Measurements from ENCODE around the gene FAM222A. TPM values are rescaled to one million over a fixed set of nuclear protein-coding genes. Genes with fewer than 3 reads are reported as not detected.

Gene FAM222A
- polyA plus RNA-seq, 1 donor: 9.8 TPM

- DNase-seq (ENCODE audit: low read depth): no peak
These were observed 45.1 kb downstream of the FAM222A start for GRCh38 chr12:109758426-109759420.

- DNase-seq (ENCODE audit: low read depth): no peak
These were observed 46.0 kb downstream of the FAM222A start for GRCh38 chr12:109759595-109759994.

- DNase-seq (ENCODE audit: low read depth): no peak
These were observed 46.7 kb downstream of the FAM222A start for GRCh38 chr12:109760031-109760929.

- DNase-seq (ENCODE audit: low read depth): no peak
These were observed 47.6 kb downstream of the FAM222A start for GRCh38 chr12:109760930-109761921.

GRCh38 chr12:109762071-109762672 lies 48.5 kb downstream of the FAM222A start:
- no peak for DNase-seq (ENCODE audit: low read depth)

GRCh38 chr12:109762673-109763191 lies 49.1 kb downstream of the FAM222A start:
- DNase-seq (ENCODE audit: low read depth): no peak

GRCh38 chr12:109763201-109763841 lies 49.7 kb downstream of the FAM222A start:
- DNase-seq (ENCODE audit: low read depth): no peak

GRCh38 chr12:109764123-109764522 lies 50.5 kb downstream of the FAM222A start:
- DNase-seq (ENCODE audit: low read depth): no peak

GRCh38 chr12:109764776-109765445 lies 51.3 kb downstream of the FAM222A start:
- DNase-seq (ENCODE audit: low read depth): no peak

- no peak for DNase-seq (ENCODE audit: low read depth)
These were observed 51.8 kb downstream of the FAM222A start for GRCh38 chr12:109765446-109765810.

GRCh38 chr12:109766251-109766778 lies 52.7 kb downstream of the FAM222A start:
- no peak for DNase-seq (ENCODE audit: low read depth)

GRCh38 chr12:109767456-109767855 lies 53.8 kb downstream of the FAM222A start:
- no peak for DNase-seq (ENCODE audit: low read depth)

GRCh38 chr12:109767991-109768900 lies 54.6 kb downstream of the FAM222A start:
- no peak for DNase-seq (ENCODE audit: low read depth)

- DNase-seq (ENCODE audit: low read depth): no peak
These were observed 55.5 kb downstream of the FAM222A start for GRCh38 chr12:109768901-109769670.

- no peak for DNase-seq (ENCODE audit: low read depth)
These were observed 56.7 kb downstream of the FAM222A start for GRCh38 chr12:109770104-109770860.

GRCh38 chr12:109770861-109771670 lies 57.4 kb downstream of the FAM222A start:
- DNase-seq (ENCODE audit: low read depth): no peak
